GM21360 (cell line): Measurements from ENCODE around the gene DSE.
"Not testable (repeated sequence)": the region's sequence is repeated elsewhere in the genome, so short reads cannot be mapped to it uniquely, and the experiment has no call there.

Experiments
- ATAC-seq: cut with Tn5 transposase; IDR thresholded peaks from one replicate; pipeline ENCODE4 v1.9.1; 2021; ENCODE audit warnings: mild to moderate bottlenecking, moderate library complexity; ENCODE audit not compliant: unreplicated experiment

The DSE gene

GRCh38 chr6:116370760-116371119 lies at the start of gene DSE:
TSS of gene DSE (plus strand) at chr6:116370947. CDS start at chr6:116399251, 28,304 bp downstream.
- ATAC-seq, result peak; percentile 70

GRCh38 chr6:116321933-116322332 lies 48.8 kb upstream of the DSE start:
- ATAC-seq, result not testable (repeated sequence)

GRCh38 chr6:116323863-116324262 lies 46.9 kb upstream of the DSE start:
- ATAC-seq, result no peak

GRCh38 chr6:116325634-116326132 lies 45.1 kb upstream of the DSE start:
- not testable (repeated sequence) for ATAC-seq

GRCh38 chr6:116326181-116326671 lies 44.5 kb upstream of the DSE start:
- no peak for ATAC-seq

GRCh38 chr6:116326996-116327395 lies 43.8 kb upstream of the DSE start:
- ATAC-seq, result no peak

GRCh38 chr6:116327803-116328527 lies 42.8 kb upstream of the DSE start:
- no peak for ATAC-seq

- ATAC-seq, result no peak
Measured at GRCh38 chr6:116328528-116328903, 42.2 kb upstream of the DSE start.

- no peak for ATAC-seq
Measured at GRCh38 chr6:116329156-116329555, 41.6 kb upstream of the DSE start.

GRCh38 chr6:116330511-116330910 lies 40.2 kb upstream of the DSE start:
- no peak for ATAC-seq

GRCh38 chr6:116332096-116332495 lies 38.7 kb upstream of the DSE start:
- ATAC-seq, result no peak

- not testable (repeated sequence) for ATAC-seq
Measured at GRCh38 chr6:116334638-116335409, 35.9 kb upstream of the DSE start.

- ATAC-seq, result no peak
Measured at GRCh38 chr6:116335612-116336215, 35.0 kb upstream of the DSE start.

GRCh38 chr6:116338943-116339342 lies 31.8 kb upstream of the DSE start:
- ATAC-seq, result no peak

- ATAC-seq, result not testable (repeated sequence)
Measured at GRCh38 chr6:116340625-116341024, 30.1 kb upstream of the DSE start.

- no peak for ATAC-seq
Measured at GRCh38 chr6:116349216-116349615, 21.5 kb upstream of the DSE start.

- ATAC-seq, result no peak
Measured at GRCh38 chr6:116351101-116351500, 19.6 kb upstream of the DSE start.

GRCh38 chr6:116352515-116353471 lies 18.0 kb upstream of the DSE start:
- peak; percentile 50 for ATAC-seq

GRCh38 chr6:116354236-116354635 lies 16.5 kb upstream of the DSE start:
- no peak for ATAC-seq

- no peak for ATAC-seq
Measured at GRCh38 chr6:116355796-116356195, 15.0 kb upstream of the DSE start.
